Measurements from ENCODE around the gene PML.
"Not testable (repeated sequence)": the region's sequence is repeated elsewhere in the genome, so short reads cannot be mapped to it uniquely, and the experiment has no call there.

The PML gene

GRCh38 chr15:73965094-73965757 lies 29.3 kb upstream of the PML start:
- ChIA-PET POLR2A (interaction anchor here (2.0 kb wide), 1 partner anchor 14 kb away, joined by 6 read pairs; no protein-coding TSS in a partner anchor), CTCF (interaction anchor here (0.7 to 4.2 kb wide), 9 partner anchors 9 to 90 kb away, joined by 3 to 51 read pairs (median 11); partner anchors contain the start of gene PML)
- H3K4me1 ChIP-seq (ENCODE audit: control extremely low read depth in 1 of 4, control insufficient read depth in 4 of 4, insufficient read depth in 4 of 4, low read length in 3 of 4): peaks cover 1 to 51% (median 36%) of the 10 kb centered on the region in 4 experiments
- no peaks in the 10 kb centered on the region for H3K27me3 ChIP-seq (replicated peaks in 2 of 5; ENCODE audit: control insufficient read depth in 4 of 5, insufficient read depth in 5 of 5, low read length in 4 of 5)
- no peaks in the 10 kb centered on the region for H3K9me3 ChIP-seq (ENCODE audit: control extremely low read depth in 1 of 5, control insufficient read depth in 4 of 5, insufficient read depth in 2 of 5, low read depth in 1 of 5, low read length in 4 of 5)
- peak in 1 of 3 donors; percentile 24 for DNase-seq
- no peak overlapping the region for H3K27ac ChIP-seq (ENCODE audit: insufficient read depth in 1 of 2, low read depth in 1 of 2, low read length in 2 of 2, poor library complexity in 1 of 2, severe bottlenecking in 2 of 2)
- WGBS (ENCODE audit: insufficient coverage): 39% methylated on average over 13 of the region's 13 CpGs
- no peaks in the 10 kb centered on the region for H3K36me3 ChIP-seq (ENCODE audit: control insufficient read depth in 4 of 4, insufficient read depth in 4 of 4, low read length in 3 of 4)
- H3K4me3 ChIP-seq (ENCODE audit: control insufficient read depth in 1 of 7, extremely low read depth in 1 of 7, insufficient read depth in 4 of 7, low read depth in 2 of 7, low read length in 6 of 7): peak overlapping the region in 3 of 7 experiments; percentile 32 to 52 (median 47)

DNA sequence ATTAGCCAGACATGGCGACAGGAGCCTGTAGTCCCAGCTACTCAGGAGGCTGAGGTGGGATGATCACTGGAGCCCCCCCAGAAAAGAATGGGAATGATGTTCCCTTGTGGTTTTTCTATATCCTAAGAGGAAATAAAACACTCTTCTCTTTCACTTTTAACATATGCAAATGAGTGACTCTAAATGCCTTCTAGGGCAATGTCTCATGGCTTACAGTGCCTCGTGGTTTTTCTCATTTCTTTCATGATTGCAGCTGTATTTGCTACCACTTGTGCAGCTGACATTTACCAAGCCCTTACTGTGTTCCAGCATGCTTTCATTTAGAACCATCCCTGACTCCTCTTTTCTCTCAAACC lies 28.8 kb upstream of the PML start:
- peak overlapping the region in 1 of 7 experiments; percentile 45 for H3K4me3 ChIP-seq (ENCODE audit: control insufficient read depth in 1 of 7, extremely low read depth in 1 of 7, insufficient read depth in 4 of 7, low read depth in 2 of 7, low read length in 6 of 7)
- whole genome bisulfite sequencing (ENCODE audit: insufficient coverage): 0% methylated on average over 1 of the region's 2 CpGs
- H3K9me3 ChIP-seq (ENCODE audit: control extremely low read depth in 1 of 5, control insufficient read depth in 4 of 5, insufficient read depth in 2 of 5, low read depth in 1 of 5, low read length in 4 of 5): no peaks in the 10 kb centered on the region
- no peaks in the 10 kb centered on the region for H3K27me3 ChIP-seq (replicated peaks in 2 of 5; ENCODE audit: control insufficient read depth in 4 of 5, insufficient read depth in 5 of 5, low read length in 4 of 5)
- CTCF ChIA-PET: interaction anchor here (0.7 to 4.2 kb wide), 10 partner anchors 9 to 91 kb away, joined by 3 to 51 read pairs (median 10); partner anchors contain the start of gene PML
- no peaks in the 10 kb centered on the region for H3K36me3 ChIP-seq (ENCODE audit: control insufficient read depth in 4 of 4, insufficient read depth in 4 of 4, low read length in 3 of 4)
- POLR2A ChIA-PET: interaction anchor here (2.0 kb wide), 1 partner anchor 15 kb away, joined by 6 read pairs; no protein-coding TSS in a partner anchor
- no peak overlapping the region for H3K27ac ChIP-seq (ENCODE audit: insufficient read depth in 1 of 2, low read depth in 1 of 2, low read length in 2 of 2, poor library complexity in 1 of 2, severe bottlenecking in 2 of 2)
- peaks cover 1 to 46% (median 33%) of the 10 kb centered on the region in 4 experiments for H3K4me1 ChIP-seq (ENCODE audit: control extremely low read depth in 1 of 4, control insufficient read depth in 4 of 4, insufficient read depth in 4 of 4, low read length in 3 of 4)
- peak in 2 of 3 donors; percentile 75 to 79 for DNase-seq

- ChIA-PET POLR2A (no interaction called here), CTCF (interaction anchor here (0.8 to 1.8 kb wide), 3 partner anchors 12 to 333 kb away, joined by 3 to 5 read pairs (median 4); no protein-coding TSS in a partner anchor)
- Histone ChIP-seq H3K27me3 (replicated peaks in 2 of 5; ENCODE audit: control insufficient read depth in 4 of 5, insufficient read depth in 5 of 5, low read length in 4 of 5) (no peaks in the 10 kb centered on the region), H3K4me3 (ENCODE audit: control insufficient read depth in 1 of 7, extremely low read depth in 1 of 7, insufficient read depth in 4 of 7, low read depth in 2 of 7, low read length in 6 of 7) (no peak overlapping the region), H3K36me3 (ENCODE audit: control insufficient read depth in 4 of 4, insufficient read depth in 4 of 4, low read length in 3 of 4) (no peaks in the 10 kb centered on the region), H3K9me3 (ENCODE audit: control extremely low read depth in 1 of 5, control insufficient read depth in 4 of 5, insufficient read depth in 2 of 5, low read depth in 1 of 5, low read length in 4 of 5) (no peaks in the 10 kb centered on the region), H3K4me1 (ENCODE audit: control extremely low read depth in 1 of 4, control insufficient read depth in 4 of 4, insufficient read depth in 4 of 4, low read length in 3 of 4) (peaks cover 1 to 46% (median 34%) of the 10 kb centered on the region in 4 experiments), H3K27ac (ENCODE audit: insufficient read depth in 1 of 2, low read depth in 1 of 2, low read length in 2 of 2, poor library complexity in 1 of 2, severe bottlenecking in 2 of 2) (no peak overlapping the region)
- no peak for DNase-seq
- WGBS (ENCODE audit: insufficient coverage): 100% methylated on average over 3 of the region's 3 CpGs
Observed at GRCh38 chr15:73968461-73968860, 26.1 kb upstream of the PML start.

DNA sequence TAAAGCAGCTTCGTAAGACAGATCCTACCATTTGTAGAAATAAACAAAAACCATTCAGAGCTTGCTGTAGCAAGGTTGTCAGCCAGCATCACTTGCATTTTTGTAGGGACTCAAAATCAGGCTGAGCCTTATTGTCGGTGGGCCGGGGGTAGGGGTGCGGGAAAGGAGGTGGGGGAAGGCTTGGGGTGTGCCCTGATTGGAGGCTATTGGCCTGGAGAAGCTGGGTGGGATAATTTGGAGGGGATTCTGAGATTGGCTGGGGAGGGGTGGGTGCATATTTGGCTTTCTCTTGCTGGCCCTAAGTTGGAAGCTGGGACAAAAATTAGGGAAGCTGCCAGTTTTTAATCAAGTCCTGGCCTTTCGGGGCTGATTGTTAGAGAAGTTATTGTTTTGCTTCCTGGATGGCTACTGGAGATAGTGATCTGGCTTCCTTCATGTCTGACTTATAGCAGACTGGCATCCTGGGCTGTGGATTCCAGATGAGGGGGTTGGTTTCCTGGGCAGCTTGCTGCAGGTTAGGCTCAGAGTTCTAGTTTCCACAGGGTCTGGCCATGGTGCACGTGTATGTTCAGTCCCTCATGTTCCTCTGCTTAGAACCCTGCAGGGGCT lies 25.3 kb upstream of the PML start:
- CTCF ChIA-PET: interaction anchor here (1.4 to 7.4 kb wide), 8 partner anchors 9 to 338 kb away, joined by 3 to 59 read pairs (median 10); no protein-coding TSS in a partner anchor
- Histone ChIP-seq H3K36me3 (ENCODE audit: control insufficient read depth in 4 of 4, insufficient read depth in 4 of 4, low read length in 3 of 4) (no peaks in the 10 kb centered on the region), H3K27me3 (replicated peaks in 2 of 5; ENCODE audit: control insufficient read depth in 4 of 5, insufficient read depth in 5 of 5, low read length in 4 of 5) (no peaks in the 10 kb centered on the region), H3K27ac (ENCODE audit: insufficient read depth in 1 of 2, low read depth in 1 of 2, low read length in 2 of 2, poor library complexity in 1 of 2, severe bottlenecking in 2 of 2) (no peak overlapping the region), H3K4me1 (ENCODE audit: control extremely low read depth in 1 of 4, control insufficient read depth in 4 of 4, insufficient read depth in 4 of 4, low read length in 3 of 4) (peaks cover 1 to 41% (median 32%) of the 10 kb centered on the region in 4 experiments), H3K9me3 (ENCODE audit: control extremely low read depth in 1 of 5, control insufficient read depth in 4 of 5, insufficient read depth in 2 of 5, low read depth in 1 of 5, low read length in 4 of 5) (no peaks in the 10 kb centered on the region), H3K4me3 (ENCODE audit: control insufficient read depth in 1 of 7, extremely low read depth in 1 of 7, insufficient read depth in 4 of 7, low read depth in 2 of 7, low read length in 6 of 7) (no peak overlapping the region)
- no peak for DNase-seq
- POLR2A ChIA-PET: no interaction called here
- 85% methylated on average over 3 of the region's 6 CpGs for WGBS (ENCODE audit: insufficient coverage)

- WGBS (ENCODE audit: insufficient coverage): 34% methylated on average over 19 of the region's 26 CpGs
- Histone ChIP-seq H3K27ac (ENCODE audit: insufficient read depth in 1 of 2, low read depth in 1 of 2, low read length in 2 of 2, poor library complexity in 1 of 2, severe bottlenecking in 2 of 2) (no peak overlapping the region), H3K27me3 (replicated peaks in 2 of 5; ENCODE audit: control insufficient read depth in 4 of 5, insufficient read depth in 5 of 5, low read length in 4 of 5) (no peaks in the 10 kb centered on the region), H3K4me3 (ENCODE audit: control insufficient read depth in 1 of 7, extremely low read depth in 1 of 7, insufficient read depth in 4 of 7, low read depth in 2 of 7, low read length in 6 of 7) (peak overlapping the region in 5 of 7 experiments; percentile 19 to 64 (median 43)), H3K9me3 (ENCODE audit: control extremely low read depth in 1 of 5, control insufficient read depth in 4 of 5, insufficient read depth in 2 of 5, low read depth in 1 of 5, low read length in 4 of 5) (no peaks in the 10 kb centered on the region), H3K36me3 (ENCODE audit: control insufficient read depth in 4 of 4, insufficient read depth in 4 of 4, low read length in 3 of 4) (no peaks in the 10 kb centered on the region), H3K4me1 (ENCODE audit: control extremely low read depth in 1 of 4, control insufficient read depth in 4 of 4, insufficient read depth in 4 of 4, low read length in 3 of 4) (peaks cover 3 to 37% (median 30%) of the 10 kb centered on the region in 4 experiments)
- ChIA-PET CTCF (interaction anchor here (0.6 to 7.8 kb wide), 29 partner anchors 9 to 352 kb away, joined by 3 to 96 read pairs (median 5); partner anchors contain the start of genes PML and STOML1), POLR2A (interaction anchor here (0.7 kb wide), 1 partner anchor 22 kb away, joined by 3 read pairs; no protein-coding TSS in a partner anchor)
- DNase-seq: peak; percentile 78 to 89 (median 85)
Observed at GRCh38 chr15:73972984-73973682, 21.4 kb upstream of the PML start.

DNA sequence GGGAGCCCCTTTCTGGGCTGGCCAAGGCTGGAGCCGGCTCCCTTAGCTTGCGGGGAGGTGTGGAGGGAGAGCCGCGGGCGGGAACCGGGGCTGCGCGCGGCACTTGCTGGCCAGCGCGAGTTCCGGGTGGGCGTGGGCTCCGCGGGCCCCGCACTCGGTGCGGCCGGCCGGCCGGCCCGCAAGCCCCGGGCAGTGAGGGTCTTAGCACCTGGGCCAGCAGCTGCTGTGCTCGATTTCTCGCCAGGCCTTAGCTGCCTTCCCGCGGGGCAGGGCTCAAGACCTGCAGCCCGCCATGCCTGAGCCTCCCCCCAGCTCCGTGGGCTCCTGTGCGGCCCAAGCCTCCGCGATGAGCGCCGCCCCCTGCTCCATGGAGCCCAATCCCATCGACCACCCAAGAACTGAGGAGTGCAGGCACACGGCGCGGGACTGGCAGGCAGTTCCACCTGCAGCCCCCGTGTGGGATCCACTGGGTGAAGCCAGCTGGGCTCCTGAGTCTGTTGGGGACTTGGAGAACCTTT lies 20.8 kb upstream of the PML start:
- ChIA-PET POLR2A (interaction anchor here (0.6 to 1.4 kb wide), 3 partner anchors 9 to 254 kb away, joined by 3 to 4 read pairs (median 3); no protein-coding TSS in a partner anchor), CTCF (interaction anchor here (1.0 to 7.8 kb wide), 24 partner anchors 8 to 349 kb away, joined by 3 to 96 read pairs (median 10); partner anchors contain the start of genes PML, STOML1 and TBC1D21)
- 97% methylated on average over 32 of the region's 39 CpGs for WGBS (ENCODE audit: insufficient coverage)
- H3K27me3 ChIP-seq (replicated peaks in 2 of 5; ENCODE audit: control insufficient read depth in 4 of 5, insufficient read depth in 5 of 5, low read length in 4 of 5); H3K9me3 ChIP-seq (ENCODE audit: control extremely low read depth in 1 of 5, control insufficient read depth in 4 of 5, insufficient read depth in 2 of 5, low read depth in 1 of 5, low read length in 4 of 5); H3K36me3 ChIP-seq (ENCODE audit: control insufficient read depth in 4 of 4, insufficient read depth in 4 of 4, low read length in 3 of 4); DNase-seq; H3K27ac ChIP-seq (ENCODE audit: insufficient read depth in 1 of 2, low read depth in 1 of 2, low read length in 2 of 2, poor library complexity in 1 of 2, severe bottlenecking in 2 of 2); H3K4me3 ChIP-seq (ENCODE audit: control insufficient read depth in 1 of 7, extremely low read depth in 1 of 7, insufficient read depth in 4 of 7, low read depth in 2 of 7, low read length in 6 of 7): not testable (repeated sequence)
- H3K4me1 ChIP-seq (ENCODE audit: control extremely low read depth in 1 of 4, control insufficient read depth in 4 of 4, insufficient read depth in 4 of 4, low read length in 3 of 4): peaks cover 3 to 37% (median 30%) of the 10 kb centered on the region in 4 experiments

Data from common myeloid progenitor, CD34-positive (primary cell).